ENCODE data around the gene DNAH5.
"Not testable (repeated sequence)": the region's sequence is repeated elsewhere in the genome, so short reads cannot be mapped to it uniquely, and the experiment has no call there.

DNAH5 gene

GRCh38 chr5:13859270-13860065 is 85.0 kb downstream of the DNAH5 start:
- no peak for DNase-seq (ENCODE audit: low read depth in 4 of 4, low spot score in 1 of 4)

DNA sequence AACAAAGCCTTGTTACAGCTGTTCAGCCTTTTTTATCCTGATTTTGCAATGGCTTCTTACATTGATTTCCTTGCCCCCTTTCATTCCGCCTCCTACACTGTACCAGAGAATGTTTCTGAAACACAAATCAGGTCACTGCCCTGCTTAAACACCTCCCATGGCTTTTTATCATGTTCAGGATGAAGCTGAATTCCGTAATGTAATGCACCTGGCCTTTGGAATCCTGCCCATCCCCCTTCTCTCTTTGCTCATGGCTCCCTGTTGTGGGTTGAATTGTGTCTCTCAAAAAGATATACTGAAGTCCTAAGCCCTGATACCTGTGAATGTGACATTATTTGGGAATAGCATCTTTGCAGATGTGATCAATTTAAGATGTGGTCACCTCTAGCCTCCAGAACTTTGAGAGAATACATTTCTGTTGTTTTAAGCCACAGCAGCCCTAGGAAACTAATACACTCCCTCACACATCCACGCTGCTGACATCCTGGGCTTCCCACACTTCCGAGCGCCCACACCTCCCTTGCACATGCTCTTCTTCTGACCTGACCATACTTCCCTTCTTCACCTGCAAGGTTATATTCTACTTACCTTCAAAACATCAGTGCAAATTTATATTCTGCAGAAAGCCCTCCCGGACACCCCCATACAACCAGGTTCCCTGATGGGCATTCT is 101.2 kb downstream of the DNAH5 start:
- DNase-seq (ENCODE audit: low read depth in 4 of 4, low spot score in 1 of 4), result no peak

DNA sequence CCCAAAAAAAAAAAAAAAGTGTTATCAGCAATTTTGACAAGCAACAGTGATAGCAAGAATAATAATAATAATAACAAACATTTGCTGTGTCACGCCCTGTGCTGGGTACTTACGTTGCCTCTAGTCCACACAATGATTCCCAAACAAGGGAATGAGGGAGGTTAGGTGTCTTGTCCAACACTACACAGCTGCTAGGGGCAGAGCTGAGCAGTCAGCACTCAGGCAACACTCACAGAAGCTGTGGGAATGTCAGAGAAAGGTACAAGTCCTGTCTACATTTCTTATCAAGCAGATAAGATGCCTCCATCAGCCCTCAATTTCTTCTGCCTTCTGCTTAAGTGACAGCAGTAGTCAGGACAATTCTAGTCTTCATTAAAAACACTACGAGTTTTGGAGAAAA is 111.0 kb downstream of the DNAH5 start:
- DNase-seq (ENCODE audit: low read depth in 4 of 4, low spot score in 1 of 4), result no peak

DNA sequence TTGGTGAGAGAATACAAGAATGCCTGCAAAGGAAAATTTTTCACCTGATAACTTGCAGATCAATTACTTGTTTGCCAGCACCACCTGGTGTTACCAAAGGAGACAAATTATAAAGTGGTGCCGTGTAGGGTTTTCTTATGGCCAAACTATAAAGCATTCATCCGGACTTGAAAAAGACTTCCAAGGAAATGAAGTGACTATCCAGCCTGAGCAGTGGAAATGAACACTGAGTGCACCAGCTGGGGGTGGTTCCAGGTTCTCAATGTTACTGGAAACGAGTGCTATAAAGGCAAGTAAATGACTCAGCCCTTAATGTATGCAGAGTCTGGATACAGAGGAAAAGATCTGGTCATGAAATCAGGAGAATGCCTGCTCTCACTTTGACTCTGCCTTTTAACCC is 113.1 kb downstream of the DNAH5 start:
- DNase-seq (ENCODE audit: low read depth in 4 of 4, low spot score in 1 of 4), result no peak

GRCh38 chr5:13830536-13830935 is 114.0 kb downstream of the DNAH5 start:
- no peak for DNase-seq (ENCODE audit: low read depth in 4 of 4, low spot score in 1 of 4)

- DNase-seq (ENCODE audit: low read depth in 4 of 4, low spot score in 1 of 4), result no peak
Measured at GRCh38 chr5:13821366-13821765, 123.1 kb downstream of the DNAH5 start.

- no peak for DNase-seq (ENCODE audit: low read depth in 4 of 4, low spot score in 1 of 4)
Measured at GRCh38 chr5:13816126-13816525, 128.4 kb downstream of the DNAH5 start.

DNA sequence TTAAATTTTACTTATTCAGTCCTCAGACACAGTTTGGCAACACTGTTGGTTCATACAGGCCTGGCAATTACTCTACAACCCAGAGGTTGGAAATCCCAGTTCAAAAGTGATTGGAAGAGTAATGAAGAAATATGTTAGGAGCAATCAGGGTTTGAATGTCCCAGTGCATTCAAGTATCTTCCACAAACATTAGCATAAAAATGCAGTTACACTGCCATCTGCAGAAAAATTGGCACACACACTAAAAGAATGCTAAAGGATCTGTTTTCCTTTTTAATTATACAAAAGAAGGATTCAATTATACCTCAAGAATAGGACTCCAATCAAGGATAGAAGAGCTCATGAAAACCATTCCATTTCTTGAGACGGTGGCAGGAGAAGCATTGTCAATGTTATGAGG is 130.2 kb downstream of the DNAH5 start:
- DNase-seq (ENCODE audit: low read depth in 4 of 4, low spot score in 1 of 4), result no peak

DNA sequence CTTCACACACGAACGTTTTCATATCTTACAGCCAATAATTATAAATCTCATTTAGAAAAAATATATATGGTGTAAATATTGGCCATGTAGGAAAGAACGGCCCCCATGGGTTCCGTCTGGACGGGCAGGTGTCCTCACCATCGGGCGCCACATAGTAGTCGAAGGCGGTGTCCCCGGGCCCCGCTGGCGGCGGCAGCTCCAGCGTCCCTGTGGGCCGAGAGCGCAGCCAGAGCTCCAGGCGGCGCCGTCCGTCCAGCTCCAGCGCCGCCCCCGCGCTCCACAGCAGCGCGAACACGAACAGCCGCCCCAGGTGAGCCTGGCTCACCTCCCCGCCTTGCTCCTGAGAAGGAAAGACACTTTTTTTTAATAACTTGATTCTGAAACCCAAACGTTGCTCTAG is 134.6 kb downstream of the DNAH5 start:
- no peak for DNase-seq (ENCODE audit: low read depth in 4 of 4, low spot score in 1 of 4)

GRCh38 chr5:13804336-13804735 is 140.2 kb downstream of the DNAH5 start:
- DNase-seq (ENCODE audit: low read depth in 4 of 4, low spot score in 1 of 4), result no peak

GRCh38 chr5:13798569-13798968 is 145.9 kb downstream of the DNAH5 start:
- DNase-seq (ENCODE audit: low read depth in 4 of 4, low spot score in 1 of 4), result not testable (repeated sequence)

DNA sequence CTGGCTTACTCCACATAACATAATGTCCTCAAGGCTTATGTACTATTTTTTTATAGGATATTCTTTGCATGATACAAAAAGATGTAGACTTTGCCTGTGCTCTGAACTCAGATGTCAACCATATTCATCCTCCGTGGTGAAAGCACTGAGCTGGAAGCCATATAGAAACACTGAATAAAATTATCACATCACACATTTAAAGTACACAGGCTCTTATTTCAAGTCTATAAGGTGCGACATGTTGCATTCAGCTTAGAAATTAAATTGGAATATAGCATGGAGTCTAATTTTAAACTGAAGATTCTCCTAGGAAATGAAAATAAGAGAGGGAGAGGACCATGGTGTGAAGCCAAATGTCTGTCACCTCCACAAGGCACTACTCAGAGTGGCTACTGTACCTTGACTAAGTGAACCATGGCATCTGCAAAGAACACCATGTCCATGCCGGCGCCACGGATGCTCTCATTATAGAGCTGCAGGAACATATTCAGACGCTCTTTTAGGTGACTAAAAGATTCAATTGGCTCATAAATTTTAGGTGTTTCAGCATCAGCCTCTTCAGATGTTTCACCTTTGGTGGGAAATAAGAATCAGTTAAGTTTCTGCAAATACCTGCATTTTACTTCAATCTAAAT is 158.6 kb downstream of the DNAH5 start:
- DNase-seq (ENCODE audit: low read depth in 4 of 4, low spot score in 1 of 4), result no peak

GRCh38 chr5:13783726-13784125 is 160.8 kb downstream of the DNAH5 start:
- DNase-seq (ENCODE audit: low read depth in 4 of 4, low spot score in 1 of 4), result no peak

- DNase-seq (ENCODE audit: low read depth in 4 of 4, low spot score in 1 of 4), result no peak
Measured at GRCh38 chr5:13780081-13780480, 164.4 kb downstream of the DNAH5 start.

- DNase-seq (ENCODE audit: low read depth in 4 of 4, low spot score in 1 of 4), result no peak
Measured at GRCh38 chr5:13773649-13774048, 170.8 kb downstream of the DNAH5 start.

GRCh38 chr5:13771011-13771571 is 173.4 kb downstream of the DNAH5 start:
- DNase-seq (ENCODE audit: low read depth in 4 of 4, low spot score in 1 of 4), result no peak

DNA sequence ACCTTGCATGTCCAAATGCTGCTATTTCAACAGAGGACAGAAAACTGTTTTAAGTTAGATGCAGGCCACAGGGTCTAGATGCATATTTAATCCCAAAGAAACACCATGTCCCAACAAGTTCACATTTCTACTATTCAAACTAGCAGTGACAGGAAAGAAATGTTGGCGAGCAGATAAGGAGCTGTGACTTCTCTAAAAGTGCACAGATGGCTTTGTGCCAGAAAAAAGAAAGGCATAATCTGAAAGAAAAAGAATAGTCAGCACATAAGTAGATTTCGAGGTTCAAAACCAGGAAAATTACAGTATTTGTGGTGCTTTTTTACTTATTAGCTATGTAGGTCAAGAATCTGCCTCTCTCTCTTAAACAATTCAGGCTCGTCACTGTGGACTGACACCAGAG is 178.3 kb downstream of the DNAH5 start:
- DNase-seq (ENCODE audit: low read depth in 4 of 4, low spot score in 1 of 4), result no peak

DNA sequence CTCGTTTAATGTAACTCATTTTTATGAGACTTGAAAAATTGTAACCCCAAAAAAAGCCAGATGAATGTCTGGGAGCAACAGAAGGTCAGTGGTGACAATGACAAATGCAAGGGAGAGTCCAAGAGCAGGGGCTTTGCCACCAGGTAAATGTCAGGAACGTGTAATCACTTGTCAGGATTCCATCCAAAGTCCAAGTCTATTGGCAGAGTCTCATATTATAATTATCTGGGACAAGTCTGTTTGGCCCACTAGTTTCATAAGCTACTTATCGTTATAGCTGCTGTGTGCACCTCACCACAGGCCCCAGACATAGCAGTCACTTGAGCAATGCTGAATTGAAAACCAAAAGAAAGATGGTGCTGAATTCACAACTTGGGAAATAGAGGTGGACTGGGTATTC is 180.8 kb downstream of the DNAH5 start:
- DNase-seq (ENCODE audit: low read depth in 4 of 4, low spot score in 1 of 4), result no peak

DNA sequence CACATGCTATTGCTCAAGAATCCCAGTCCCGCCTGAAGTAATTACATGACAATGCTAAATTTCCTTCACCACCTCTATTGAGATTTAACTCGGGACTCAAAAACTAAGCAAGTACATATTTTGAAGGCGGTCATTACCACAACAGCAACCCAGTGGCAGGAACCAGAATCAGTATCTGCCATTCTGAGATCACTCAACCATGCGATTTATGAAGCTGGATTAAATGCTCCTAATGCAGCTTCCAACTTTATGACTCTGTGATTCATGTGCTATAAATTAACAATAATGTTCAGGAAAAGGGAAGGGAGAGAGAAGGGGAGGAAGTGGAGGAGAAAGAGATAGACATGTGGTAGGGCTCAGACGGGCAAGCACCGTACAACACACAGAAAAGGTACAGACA is 194.7 kb downstream of the DNAH5 start:
- no peak for DNase-seq (ENCODE audit: low read depth in 4 of 4, low spot score in 1 of 4)

DNA sequence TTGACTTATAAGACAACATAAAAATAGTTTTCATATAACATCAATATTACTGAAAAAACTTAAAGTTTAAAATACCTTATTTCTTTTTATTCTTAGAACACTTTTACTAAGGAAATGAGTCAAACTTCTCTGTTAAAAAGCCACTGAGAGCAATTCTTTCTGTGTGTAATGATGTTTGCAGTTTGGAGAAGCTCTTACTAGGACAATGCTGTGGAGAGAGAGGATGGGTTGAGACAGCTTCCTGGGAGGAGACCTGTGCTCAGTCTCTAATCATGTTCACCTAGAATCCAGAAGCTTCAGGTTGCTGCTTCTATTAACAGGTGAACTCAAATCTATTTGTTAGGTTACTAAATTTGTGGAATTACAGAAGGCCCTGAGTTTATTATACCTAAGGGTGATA is 198.5 kb downstream of the DNAH5 start:
- no peak for DNase-seq (ENCODE audit: low read depth in 4 of 4, low spot score in 1 of 4)

DNA sequence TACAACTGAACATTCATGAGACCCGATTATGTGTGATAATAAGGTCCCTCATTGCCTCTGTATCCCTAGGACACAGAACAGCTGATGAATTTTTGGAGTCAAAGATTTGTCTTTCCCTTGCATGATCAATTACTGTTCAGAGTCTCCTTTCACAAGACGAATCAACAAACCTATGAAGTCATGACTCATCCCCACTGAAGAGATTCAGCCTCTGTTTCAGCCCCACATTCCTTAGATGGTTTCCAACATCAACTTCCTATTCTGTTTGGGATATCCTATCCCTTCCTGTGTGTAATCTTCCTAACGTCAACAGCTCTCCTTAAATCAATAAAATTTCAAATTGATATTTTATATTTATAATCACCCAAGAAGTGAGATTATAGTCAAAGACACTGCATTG is 199.0 kb downstream of the DNAH5 start:
- no peak for DNase-seq (ENCODE audit: low read depth in 4 of 4, low spot score in 1 of 4)

- DNase-seq (ENCODE audit: low read depth in 4 of 4, low spot score in 1 of 4), result no peak
Measured at GRCh38 chr5:13740471-13740870, 204.0 kb downstream of the DNAH5 start.

Measured in stimulated activated CD4-positive, alpha-beta T cell treated with anti-CD3 and anti-CD28 coated beads, Interleukin-1b, Interleukin-23, amount 100 ng/mL, for 24 hours (primary cell).